Activated effector memory CD4-positive, alpha-beta T cell treated with anti-CD3 and anti-CD28 coated beads, Interleukin-2, amount 50 U/mL, for 16 hours (primary cell): ENCODE results near the gene ROR2.

Experiments
- DNase-seq: peaks from one replicate; pipeline ENCODE4 v3.0.0-alpha.2; 2020

Gene ROR2

GRCh38 chr9:91710158-91710557, 239.9 kb downstream of the ROR2 start:
- no peak for DNase-seq

GRCh38 chr9:91705386-91705785, 244.6 kb downstream of the ROR2 start:
- DNase-seq, result no peak

- no peak for DNase-seq
Observed at GRCh38 chr9:91700475-91700874, 249.6 kb downstream of the ROR2 start.

GRCh38 chr9:91698266-91698665, 251.8 kb downstream of the ROR2 start:
- DNase-seq, result no peak

- no peak for DNase-seq
Observed at GRCh38 chr9:91697201-91697600, 252.8 kb downstream of the ROR2 start.

DNA sequence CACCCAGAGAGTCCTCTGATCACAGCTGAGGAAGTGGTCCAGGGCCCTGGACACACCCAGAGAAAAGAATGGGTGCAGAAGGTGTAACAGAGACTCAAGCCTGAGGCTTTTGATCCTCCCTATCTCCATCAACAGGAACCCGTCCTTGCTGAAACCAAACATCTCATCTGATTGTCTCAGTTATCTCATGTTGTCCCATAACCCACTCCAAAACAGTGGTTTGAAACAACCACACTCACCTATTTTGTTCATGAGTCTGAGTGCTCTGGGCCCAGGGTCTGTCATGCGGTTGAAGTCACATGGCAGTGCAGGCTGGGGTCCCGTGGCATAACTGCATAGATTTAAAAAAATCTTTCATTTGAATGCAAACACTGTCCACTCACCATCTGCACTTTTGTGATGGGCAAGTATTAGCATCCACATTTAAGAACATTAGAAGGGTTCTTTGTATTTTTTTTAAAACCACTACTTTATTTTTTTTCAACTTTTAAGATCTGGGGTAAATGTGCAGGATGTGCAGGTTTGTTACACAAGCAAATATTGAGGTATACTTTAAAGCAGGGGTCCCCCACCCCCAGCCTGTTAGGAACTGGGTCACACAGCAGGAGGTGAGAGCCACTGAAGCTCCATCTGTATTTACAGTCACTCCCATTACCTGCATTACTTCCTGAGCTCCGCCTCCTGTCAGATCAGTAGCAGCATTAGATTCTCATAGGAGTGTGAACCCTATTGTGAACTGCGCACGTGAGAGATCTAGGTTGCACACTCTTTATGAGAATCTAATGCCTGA, 255.8 kb downstream of the ROR2 start:
- DNase-seq, result no peak

DNA sequence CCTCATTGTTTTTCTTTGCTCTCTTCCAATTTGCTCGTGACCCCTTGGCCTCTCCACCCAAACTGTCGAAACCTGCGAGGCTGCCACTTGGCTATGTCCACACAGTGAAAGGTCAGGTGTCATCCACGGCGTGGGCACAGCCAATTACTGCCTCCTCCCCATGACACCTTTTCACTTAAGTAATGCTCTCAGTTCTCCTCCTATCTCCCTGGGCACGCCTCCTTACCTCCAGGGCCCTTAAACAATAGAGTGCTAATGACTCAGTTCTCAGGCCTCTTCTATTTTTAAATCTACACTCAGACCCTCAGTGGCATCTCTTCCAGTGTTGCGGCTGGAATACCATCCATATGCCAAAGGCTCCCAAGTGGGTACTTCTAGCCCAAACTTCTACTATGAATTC, 256.8 kb downstream of the ROR2 start:
- DNase-seq, result no peak

DNA sequence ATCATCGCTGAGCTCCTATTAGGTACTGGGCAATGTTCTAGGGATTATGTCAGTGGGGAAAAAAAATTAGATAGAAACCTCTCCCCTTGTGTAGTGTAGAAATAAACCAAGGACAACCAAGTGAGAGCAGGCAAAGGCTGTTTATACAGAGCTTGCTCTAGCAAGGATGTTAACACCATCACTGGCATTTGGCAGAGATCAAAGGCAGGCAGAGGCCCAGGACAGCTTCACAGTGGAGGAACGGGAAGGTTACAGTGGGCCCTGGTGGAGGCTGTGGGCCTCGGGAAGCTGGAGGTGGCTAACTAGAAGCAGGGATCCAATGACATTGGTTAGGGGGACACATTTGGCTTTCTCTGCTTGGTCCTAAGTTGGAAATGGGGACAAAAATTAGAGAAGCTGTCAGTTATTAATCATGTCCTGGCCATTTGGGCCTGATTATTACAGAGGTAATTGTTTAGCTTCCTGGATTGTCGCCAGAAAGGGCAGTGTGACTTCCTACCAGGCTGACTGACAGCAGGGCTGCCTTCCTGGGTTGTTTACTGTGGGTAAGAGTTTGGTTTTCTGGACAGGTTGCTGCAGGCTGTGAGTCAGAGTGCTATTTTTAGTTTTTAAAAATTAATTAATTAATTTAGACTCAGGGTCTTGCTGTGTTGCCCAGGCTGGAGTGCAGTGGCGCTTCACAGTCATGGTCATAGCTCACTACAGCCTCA, 259.3 kb downstream of the ROR2 start:
- DNase-seq, result no peak

- DNase-seq, result no peak
Observed at GRCh38 chr9:91689006-91689405, 261.0 kb downstream of the ROR2 start.

- DNase-seq, result no peak
Observed at GRCh38 chr9:91683269-91683668, 266.8 kb downstream of the ROR2 start.

- no peak for DNase-seq
Observed at GRCh38 chr9:91682806-91683205, 267.2 kb downstream of the ROR2 start.

DNA sequence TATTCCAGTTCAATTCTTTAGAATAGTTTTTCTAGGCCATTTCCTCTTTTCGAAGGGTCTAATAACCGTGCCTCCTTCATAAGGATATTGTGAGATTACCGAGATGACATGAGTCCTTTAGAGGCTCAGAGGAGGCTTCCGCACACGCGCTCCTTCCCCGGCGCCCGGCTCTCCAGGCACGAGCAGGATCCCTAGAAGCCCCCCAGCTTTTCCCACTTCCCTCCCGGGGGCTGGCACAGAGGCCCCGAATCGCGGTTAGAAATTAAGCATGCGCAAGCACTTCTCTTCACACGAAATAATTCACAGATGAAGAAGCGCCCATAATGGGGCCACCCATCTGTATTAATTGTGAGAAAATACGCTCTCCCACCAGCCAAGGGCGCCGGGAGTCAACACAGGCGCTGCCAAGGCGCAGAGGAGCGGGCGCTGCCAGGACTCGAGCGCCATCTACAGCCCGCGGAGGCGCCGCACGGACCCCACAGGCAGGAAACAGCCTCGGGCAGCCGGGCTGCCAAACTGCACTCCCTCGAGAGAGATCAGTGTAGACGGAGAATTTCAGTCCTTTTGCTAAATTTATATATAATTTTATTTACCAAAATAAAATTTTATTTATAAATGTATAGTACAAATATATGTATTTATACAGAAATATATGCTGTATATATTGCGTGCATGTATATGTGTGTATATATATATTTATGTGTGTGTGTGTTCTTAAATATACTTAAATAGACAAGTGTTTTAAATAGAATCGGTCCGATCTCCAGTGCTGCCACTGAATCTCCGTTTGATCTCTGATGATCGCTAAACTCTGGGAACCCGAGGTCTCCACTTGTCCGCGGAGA, 268.3 kb downstream of the ROR2 start:
- DNase-seq, result peak; percentile 84

DNA sequence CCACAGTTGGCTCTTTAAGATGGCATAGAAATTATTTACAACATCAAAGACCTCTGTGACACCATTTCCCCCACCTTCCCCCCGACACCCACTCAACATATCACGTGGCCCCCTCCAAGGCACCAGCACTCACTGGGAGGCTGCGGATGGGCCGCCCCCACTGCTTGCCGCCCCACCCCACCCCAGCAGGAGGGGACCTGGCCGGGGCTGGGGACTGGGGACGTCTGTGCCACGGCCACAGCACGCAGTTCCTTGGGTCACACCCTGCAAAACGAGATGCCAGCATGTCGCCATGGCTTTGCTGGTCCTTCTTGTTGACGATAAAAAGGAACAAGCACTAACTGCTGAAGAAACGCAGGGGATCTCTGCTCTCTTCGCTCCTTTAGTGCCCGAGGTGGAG, 269.0 kb downstream of the ROR2 start:
- DNase-seq, result no peak

GRCh38 chr9:91680106-91680505, 269.9 kb downstream of the ROR2 start:
- no peak for DNase-seq

- DNase-seq, result no peak
Observed at GRCh38 chr9:91678807-91679580, 271.0 kb downstream of the ROR2 start.

- no peak for DNase-seq
Observed at GRCh38 chr9:91677822-91678436, 272.1 kb downstream of the ROR2 start.

- DNase-seq, result no peak
Observed at GRCh38 chr9:91677331-91677730, 272.7 kb downstream of the ROR2 start.

DNA sequence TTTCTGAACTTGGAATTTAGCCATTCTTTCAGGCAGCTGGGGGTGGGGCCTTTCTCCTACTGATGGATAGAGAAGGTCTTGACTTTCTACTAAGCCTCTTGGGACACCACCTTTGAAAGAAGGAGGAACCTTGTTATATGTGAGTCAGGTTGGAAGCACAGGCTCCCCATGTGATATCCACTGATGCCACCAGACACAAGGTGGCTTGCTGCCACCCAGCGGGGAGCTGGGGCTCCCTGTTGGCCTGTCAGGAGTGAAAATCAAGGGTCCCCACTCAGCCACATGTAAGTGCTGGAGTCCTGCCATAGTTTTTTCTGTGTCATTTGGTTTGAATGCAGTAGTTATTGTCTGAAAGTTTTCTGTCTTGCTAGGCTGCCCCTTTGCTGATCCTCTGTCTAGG, 274.0 kb downstream of the ROR2 start:
- no peak for DNase-seq

GRCh38 chr9:91664663-91665062, 285.4 kb downstream of the ROR2 start:
- no peak for DNase-seq

GRCh38 chr9:91663858-91664257, 286.2 kb downstream of the ROR2 start:
- DNase-seq, result no peak

DNA sequence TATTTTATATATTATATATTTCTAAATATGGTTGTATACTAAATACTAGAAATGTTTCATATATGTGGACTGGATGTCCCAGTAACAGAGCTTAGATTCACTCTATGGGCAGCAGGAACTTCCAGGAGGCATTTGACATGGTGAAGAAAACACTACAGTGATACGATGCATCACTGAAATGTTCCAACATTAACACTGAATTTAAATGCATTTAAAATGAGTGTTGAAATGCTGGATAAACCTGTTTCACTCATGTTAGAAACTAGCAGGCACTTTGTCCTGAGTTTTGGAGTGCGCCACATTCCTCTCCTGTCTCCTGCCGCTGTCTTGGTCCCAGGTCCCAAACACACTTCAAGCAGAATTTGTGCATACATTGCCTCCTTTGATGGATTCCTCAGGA, 288.6 kb downstream of the ROR2 start:
- DNase-seq, result no peak

- no peak for DNase-seq
Observed at GRCh38 chr9:91660521-91660920, 289.5 kb downstream of the ROR2 start.
